HEK293T (cell line): ENCODE data around the gene RBBP5.

Experiments
- ARNT ChIP-seq: fragments of 450-650 bp; IDR thresholded peaks from 2 replicates; pipeline ENCODE4 v1.6.1; 2017; ENCODE audit warnings: mild to moderate bottlenecking
- ELF4 ChIP-seq: fragments of 450-650 bp; IDR thresholded peaks from 2 replicates; pipeline ENCODE4 v1.6.1; 2017; ENCODE audit warnings: antibody characterized with exemption
- FOXM1 ChIP-seq: fragments of 450-650 bp; IDR thresholded peaks from 2 replicates; pipeline ENCODE4 v1.6.1; 2017; ENCODE audit warnings: mild to moderate bottlenecking, borderline replicate concordance
- LEF1 ChIP-seq: fragments of 450-650 bp; IDR thresholded peaks from 2 replicates; pipeline ENCODE4 v1.6.1; 2017; ENCODE audit warnings: mild to moderate bottlenecking, borderline replicate concordance
- SP1 ChIP-seq: fragments of 450-650 bp; IDR thresholded peaks from 2 replicates; pipeline ENCODE4 v1.6.1; 2017
- TARDBP ChIP-seq: fragments of 450-650 bp; IDR thresholded peaks from 2 replicates; pipeline ENCODE4 v1.6.1; 2016

DNA sequence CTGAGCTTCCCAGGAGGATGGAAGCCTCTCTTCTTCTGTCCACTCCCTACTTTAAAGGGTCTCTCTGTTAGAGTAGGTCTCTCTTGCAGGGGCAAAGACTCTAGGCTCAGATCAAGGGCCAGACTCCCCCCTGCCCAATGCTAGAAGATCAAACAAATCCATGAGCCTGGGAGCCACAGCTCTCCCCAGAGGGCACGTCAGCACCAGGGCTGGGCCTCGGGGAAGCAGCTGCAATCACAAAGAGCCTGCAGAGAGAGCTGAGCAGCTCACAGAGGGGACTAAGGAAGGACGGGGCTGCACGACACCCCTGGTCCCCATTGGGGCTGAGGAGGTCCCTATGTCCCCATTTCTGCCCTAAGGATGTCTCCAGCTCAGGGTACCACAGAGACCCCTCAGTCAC lies 74.9 kb downstream of the RBBP5 start:
- no peak for TF ChIP-seq TARDBP
- TF ChIP-seq FOXM1, result no peak
- TF ChIP-seq SP1, result no peak
- no peak for TF ChIP-seq LEF1
- TF ChIP-seq ELF4, result no peak
- TF ChIP-seq ARNT, result no peak
